ENCODE data around the gene SND1.

DNA sequence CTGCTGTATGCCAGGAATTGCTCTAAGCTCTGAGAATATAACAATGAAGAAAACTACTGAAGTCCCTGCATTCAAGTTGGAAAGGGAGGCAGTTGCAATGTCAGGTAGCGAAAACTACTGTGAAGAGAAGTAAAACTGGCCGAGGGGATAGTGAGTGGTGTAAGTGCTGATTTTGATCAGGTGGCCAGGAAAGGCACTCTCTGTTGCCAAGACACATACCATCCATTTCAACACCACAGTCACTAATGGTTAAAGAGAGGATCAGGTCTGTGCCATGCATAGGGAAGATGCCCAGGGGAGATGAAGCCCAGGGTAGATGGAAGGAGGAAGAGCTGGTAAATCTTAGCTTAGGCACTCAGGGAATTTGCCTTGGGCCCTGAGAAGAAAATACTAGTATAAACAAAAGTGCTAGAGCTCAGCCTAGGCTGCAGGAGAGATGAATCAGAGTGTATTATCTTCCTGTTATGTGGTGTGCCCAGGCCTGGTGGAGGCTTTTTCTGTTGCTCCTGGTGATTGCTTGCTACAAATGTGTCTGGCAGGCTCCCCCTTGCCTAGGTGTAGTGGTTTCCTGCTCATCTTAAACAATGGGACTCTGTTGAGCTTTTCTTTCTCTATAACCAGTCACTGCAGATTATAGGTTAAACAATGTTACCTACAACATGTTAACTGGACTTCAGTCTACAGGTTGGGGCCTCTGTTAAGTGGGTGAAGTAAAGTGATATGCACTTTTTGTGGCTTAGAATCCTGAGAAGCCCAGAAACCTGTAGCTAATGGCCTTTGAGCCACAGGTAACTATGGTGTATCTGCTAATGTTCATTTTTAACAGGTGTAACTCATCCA lies 253.7 kb downstream of the SND1 start:
- TF ChIP-seq, protein P1, sequence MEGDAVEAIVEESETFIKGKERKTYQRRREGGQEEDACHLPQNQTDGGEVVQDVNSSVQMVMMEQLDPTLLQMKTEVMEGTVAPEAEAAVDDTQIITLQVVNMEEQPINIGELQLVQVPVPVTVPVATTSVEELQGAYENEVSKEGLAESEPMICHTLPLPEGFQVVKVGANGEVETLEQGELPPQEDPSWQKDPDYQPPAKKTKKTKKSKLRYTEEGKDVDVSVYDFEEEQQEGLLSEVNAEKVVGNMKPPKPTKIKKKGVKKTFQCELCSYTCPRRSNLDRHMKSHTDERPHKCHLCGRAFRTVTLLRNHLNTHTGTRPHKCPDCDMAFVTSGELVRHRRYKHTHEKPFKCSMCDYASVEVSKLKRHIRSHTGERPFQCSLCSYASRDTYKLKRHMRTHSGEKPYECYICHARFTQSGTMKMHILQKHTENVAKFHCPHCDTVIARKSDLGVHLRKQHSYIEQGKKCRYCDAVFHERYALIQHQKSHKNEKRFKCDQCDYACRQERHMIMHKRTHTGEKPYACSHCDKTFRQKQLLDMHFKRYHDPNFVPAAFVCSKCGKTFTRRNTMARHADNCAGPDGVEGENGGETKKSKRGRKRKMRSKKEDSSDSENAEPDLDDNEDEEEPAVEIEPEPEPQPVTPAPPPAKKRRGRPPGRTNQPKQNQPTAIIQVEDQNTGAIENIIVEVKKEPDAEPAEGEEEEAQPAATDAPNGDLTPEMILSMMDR (IDR thresholded peaks at IDR 0.05): no peak
- TF ChIP-seq POLR2A (IDR thresholded peaks at IDR 0.05): no peak

All from body of pancreas (tissue), 4 donors.